DMS53 (cell line): ENCODE measurements around the gene FAM107B.
"Not testable (repeated sequence)": the region's sequence is repeated elsewhere in the genome, so short reads cannot be mapped to it uniquely, and the experiment has no call there.

ENCODE experiments used
- DNase-seq: peaks from one replicate; lab custom pipeline; 2025; lab: John Stamatoyannopoulos, UW

FAM107B gene

GRCh38 chr10:14664345-14664744 is 110.4 kb downstream of the FAM107B start:
- DNase-seq = no peak

- DNase-seq = no peak
Observed at GRCh38 chr10:14661818-14662217, 112.9 kb downstream of the FAM107B start.

- DNase-seq = no peak
Observed at GRCh38 chr10:14660831-14661230, 113.9 kb downstream of the FAM107B start.

- DNase-seq = no peak
Observed at GRCh38 chr10:14659626-14660196, 115.0 kb downstream of the FAM107B start.

- not testable (repeated sequence) for DNase-seq
Observed at GRCh38 chr10:14659137-14659536, 115.6 kb downstream of the FAM107B start.

GRCh38 chr10:14658331-14659127 is 116.2 kb downstream of the FAM107B start:
- peak; percentile 58 for DNase-seq

- no peak for DNase-seq
Observed at GRCh38 chr10:14656052-14656730, 118.5 kb downstream of the FAM107B start.

GRCh38 chr10:14654821-14655382 is 119.8 kb downstream of the FAM107B start:
- DNase-seq = no peak

GRCh38 chr10:14653271-14654161 is 121.2 kb downstream of the FAM107B start:
- DNase-seq = peak; percentile 53

GRCh38 chr10:14652816-14653215 is 121.9 kb downstream of the FAM107B start:
- DNase-seq = no peak

- no peak for DNase-seq
Observed at GRCh38 chr10:14652067-14652466, 122.6 kb downstream of the FAM107B start.

- no peak for DNase-seq
Observed at GRCh38 chr10:14649739-14650138, 125.0 kb downstream of the FAM107B start.

- no peak for DNase-seq
Observed at GRCh38 chr10:14648946-14649345, 125.8 kb downstream of the FAM107B start.

GRCh38 chr10:14648005-14648765 is 126.5 kb downstream of the FAM107B start:
- DNase-seq = peak; percentile 98

GRCh38 chr10:14645239-14645960 is 129.3 kb downstream of the FAM107B start:
- DNase-seq = no peak

GRCh38 chr10:14639637-14640036 is 135.1 kb downstream of the FAM107B start:
- no peak for DNase-seq

GRCh38 chr10:14635043-14635710 is 139.5 kb downstream of the FAM107B start:
- DNase-seq = no peak

GRCh38 chr10:14634572-14634971 is 140.1 kb downstream of the FAM107B start:
- DNase-seq = not testable (repeated sequence)

GRCh38 chr10:14625765-14626525 is 148.8 kb downstream of the FAM107B start:
- DNase-seq = no peak
